ENCODE measurements around the gene LRIG2.
"Not testable (repeated sequence)": the region's sequence is repeated elsewhere in the genome, so short reads cannot be mapped to it uniquely, and the experiment has no call there.

The LRIG2 gene

DNA sequence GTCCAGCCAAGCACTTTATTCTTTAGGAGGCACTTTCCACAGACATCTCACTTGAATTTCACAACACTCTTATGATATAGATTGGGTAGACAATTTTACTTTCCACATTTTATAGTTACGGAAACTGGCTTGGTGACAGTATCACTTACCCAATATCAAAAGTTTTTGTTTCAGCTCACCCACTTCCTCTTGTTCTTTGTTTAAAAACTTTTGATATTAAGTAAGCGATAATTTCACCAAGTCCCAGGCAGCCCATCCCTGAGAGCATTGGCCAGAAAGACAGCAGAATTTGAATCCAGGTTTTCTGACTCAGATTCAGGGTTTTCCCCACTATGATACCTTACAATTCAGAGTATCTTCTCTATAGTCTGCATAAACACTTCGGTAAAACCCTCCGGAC, 60.0 kb downstream of the LRIG2 start:
- no peak for DNase-seq

GRCh38 chr1:113133759-113134158, 60.8 kb downstream of the LRIG2 start:
- no peak for DNase-seq

DNA sequence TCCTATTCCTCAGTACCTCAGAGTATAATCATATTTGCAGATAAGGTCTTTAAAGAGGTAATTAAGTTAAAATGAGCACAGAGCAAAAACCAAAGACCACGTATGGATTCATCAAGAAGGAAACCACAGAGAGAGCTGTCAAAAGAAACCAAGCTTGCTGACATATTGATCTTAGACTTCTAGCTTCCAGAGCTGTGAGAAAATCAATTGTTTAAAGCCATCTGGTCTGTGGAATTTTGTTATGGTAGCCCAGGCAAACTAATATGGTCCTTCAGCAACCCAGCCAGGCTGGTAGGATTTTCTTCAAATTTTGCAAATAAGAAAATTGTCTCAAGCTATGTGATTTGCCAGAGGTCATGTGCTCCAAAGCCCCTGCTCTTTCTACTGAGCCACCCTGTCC, 62.5 kb downstream of the LRIG2 start:
- no peak for DNase-seq

- no peak for DNase-seq
Measured at GRCh38 chr1:113136476-113136875, 63.5 kb downstream of the LRIG2 start.

DNA sequence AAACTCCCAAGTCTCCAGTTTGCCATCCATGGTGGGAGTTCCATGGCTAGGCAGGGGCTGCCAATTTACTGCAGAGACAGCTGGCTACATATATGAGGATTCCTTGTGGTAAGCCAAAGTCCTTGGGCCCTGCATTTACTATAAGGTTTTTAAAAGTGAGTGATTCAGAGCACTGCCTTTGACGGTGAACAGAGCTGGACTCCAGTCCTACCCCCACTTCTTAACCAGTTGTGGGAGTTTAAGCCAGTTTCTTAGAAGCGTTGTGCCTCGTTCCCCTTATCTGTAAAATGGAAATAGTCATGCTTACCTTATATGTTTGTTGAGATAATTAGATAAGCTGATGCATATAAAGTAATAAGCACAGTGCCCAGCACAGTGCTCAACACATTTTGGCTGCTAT, 64.6 kb downstream of the LRIG2 start:
- DNase-seq = no peak

- DNase-seq = no peak
Measured at GRCh38 chr1:113138778-113139177, 65.8 kb downstream of the LRIG2 start.

DNA sequence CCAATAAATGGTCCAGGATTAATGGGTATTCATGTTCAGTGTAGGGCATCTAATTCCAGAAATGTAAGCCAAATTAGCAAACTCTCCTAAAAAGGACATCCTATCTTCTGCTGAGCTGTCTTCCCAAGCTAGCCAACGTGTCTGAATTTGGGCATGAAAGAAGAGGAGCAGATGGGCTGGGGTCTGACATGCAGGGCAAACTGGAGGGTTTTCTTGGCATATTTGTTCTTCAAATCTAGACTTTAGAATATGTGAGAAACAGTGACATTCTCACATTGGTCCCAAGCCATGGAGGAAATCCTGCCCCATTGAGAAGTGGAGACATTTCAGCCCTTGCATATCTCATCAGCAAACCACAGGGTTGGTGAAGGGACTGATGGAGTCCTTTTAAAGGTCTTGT, 67.2 kb downstream of the LRIG2 start:
- no peak for DNase-seq

- peak; percentile 50 for DNase-seq
Measured at GRCh38 chr1:113140588-113141446, 67.8 kb downstream of the LRIG2 start.

DNA sequence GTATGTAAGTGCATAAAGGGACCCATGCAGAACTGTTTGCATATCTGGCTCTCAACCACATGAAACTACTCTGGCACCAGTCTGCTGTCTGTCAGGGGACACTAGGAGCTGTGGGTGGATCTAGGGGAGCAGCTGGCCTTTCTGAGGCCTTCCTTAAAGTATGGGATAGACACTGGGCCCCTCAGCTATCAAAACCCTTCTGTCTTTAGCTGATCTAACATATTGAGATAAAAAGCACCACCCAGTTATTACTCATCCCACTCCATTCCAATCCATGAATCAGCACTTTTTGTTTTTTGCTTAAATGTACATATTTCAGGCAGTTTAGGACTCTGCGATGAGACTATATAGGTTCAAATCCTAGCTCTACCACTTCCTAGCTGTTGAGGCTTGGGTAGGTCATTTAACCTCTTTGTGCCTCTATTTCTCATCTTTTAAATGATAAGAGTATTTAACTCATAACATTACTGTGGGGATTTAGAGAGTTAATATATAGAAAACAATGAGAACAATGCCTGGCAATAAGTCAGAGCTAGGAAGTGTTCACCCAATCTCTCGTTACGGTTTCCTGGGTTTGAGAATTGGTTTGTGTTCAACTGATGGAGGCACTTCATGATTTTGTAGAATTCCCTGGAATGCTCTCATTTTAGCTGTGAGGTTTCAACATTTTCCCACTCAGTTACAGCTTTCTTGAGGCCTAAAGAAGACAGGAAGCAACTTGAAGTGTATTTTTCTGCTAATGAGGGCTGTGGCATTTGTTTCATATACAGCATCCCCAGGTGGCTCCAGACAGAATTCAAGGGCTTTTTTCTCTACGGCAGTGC, 68.9 kb downstream of the LRIG2 start:
- no peak for DNase-seq

DNA sequence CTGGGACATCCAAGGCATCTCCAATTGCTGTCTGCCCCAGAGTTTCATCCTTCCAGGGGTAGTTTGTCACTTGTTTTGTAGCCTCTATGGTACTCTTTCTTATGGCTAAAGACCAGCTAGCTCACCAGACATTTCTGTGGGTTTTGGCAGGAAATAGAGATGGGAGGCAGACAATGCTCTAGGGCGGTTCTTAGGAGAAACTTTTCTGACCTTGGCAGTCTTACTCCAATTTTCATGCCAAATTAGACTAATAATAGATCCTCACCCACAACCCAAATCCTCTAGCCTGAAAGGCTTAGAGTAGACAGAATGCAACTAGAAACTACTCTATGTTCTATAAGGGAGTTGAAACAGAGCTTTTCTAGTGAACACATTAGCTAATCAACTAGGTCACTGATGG, 69.8 kb downstream of the LRIG2 start:
- DNase-seq = no peak

DNA sequence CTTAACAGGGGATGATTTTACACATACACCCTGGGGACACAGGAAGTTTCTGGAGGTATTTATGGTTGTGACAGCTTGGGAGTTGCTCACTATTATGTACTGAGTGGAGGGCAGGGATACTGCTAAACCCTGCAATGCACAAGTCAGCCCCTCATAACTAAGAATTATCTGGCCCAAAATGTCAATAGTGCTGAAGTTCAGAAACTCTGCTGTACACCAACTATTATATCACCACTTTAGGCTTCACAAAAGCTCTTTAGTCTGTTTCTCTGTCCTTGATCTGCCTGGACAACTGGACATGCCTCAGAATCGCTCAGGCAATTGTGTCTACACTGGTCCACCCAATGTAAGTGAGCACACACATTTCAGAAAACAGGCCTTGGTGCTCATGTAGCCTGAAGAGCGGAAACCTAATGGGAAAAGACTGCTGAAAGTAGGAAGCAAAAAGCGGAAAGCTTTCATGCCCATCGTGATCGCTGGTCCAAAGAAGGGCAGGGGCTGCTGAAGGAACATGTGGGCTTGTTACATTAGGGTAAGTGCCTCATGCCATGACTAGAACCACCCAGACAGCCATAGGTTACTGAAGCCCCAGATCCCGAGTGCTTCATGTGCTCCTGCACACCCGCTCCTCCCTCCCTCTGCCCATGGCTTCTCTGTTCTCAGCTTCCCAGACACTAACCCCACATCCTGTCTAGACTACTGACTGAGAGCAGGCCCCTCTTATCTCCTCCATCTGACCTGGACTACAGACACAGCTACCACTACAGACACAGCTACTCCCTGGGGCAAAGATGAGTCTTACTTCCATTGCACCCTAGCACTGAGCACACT, 73.5 kb downstream of the LRIG2 start:
- DNase-seq = no peak

DNA sequence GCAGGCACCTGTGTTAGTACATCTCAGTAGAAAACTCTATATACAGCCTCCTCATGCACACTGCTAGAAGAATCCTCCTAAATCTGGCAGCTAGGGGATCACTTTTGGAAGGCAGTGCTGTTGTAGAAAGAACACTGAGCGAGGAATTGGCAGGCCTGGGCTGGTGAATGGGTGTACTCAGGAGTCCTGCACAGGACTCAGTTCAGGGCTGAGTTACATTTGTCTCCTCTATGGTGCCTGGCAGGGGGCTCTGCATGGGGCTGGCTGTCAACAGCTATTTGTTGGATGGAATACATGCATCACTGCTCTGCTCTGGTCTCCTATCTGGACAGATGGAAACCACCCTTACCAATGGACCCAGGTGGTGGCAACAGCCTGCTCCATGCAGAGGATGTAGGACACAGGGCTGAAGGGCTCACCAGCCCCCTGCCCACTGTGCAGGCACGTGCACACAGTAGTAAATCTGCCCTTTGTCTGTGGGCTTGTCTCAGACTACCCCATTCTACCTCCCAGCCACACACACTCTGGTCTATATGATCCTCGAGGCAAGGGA, 74.2 kb downstream of the LRIG2 start:
- DNase-seq = no peak

GRCh38 chr1:113147826-113148225, 74.8 kb downstream of the LRIG2 start:
- DNase-seq = no peak

- not testable (repeated sequence) for DNase-seq
Measured at GRCh38 chr1:113150494-113150893, 77.5 kb downstream of the LRIG2 start.

DNA sequence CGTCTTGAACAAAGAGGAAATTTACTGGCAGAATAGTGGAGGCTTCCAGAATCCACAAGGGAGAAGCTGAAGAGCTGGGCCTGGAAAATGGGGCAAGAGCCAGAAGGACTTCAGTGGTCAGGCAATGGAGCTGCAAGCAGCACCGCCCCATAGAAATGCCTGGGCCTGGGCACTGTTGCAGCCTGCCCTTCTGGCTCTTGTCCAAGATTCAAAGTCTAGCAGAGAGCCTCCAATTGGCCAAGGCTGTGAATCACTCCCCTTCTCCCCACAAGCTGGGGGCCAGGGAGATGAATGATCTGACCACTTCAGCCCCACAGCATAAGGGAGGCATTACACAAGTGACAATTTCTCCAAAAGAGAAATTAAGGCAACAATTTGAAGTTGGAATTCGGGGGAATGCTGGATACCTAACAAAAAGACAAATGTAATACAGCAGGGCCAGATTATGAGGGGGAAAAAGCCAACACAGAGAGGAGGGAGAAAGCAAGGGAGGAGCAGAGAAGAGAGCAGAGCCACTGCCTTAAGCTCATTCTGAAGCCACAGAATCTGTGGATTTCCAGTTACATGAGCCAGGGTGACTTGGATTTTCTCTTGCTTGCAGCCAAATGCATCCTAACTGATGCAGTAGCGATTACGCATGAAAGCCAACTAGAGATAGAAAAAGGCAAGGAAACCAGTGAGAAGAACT, 80.3 kb downstream of the LRIG2 start:
- no peak for DNase-seq

DNA sequence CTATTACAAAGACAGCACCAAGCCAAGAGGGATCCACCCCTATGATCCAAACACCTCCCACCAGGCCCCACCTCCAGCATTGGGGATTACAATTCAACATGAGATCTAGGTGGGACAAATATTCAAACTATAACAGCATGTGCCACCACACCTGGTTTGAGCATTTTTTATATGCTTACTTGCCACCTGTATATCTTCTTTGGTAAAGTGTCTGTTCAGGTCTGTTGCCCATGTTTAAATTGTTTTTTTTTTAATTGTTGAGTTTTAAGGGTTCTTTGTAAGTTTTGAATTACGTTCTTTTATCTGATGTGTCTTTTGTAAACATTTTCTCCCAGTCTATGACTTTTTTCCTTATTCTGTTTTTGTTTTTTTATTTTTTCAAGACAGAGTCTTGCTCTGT, 83.4 kb downstream of the LRIG2 start:
- no peak for DNase-seq

DNA sequence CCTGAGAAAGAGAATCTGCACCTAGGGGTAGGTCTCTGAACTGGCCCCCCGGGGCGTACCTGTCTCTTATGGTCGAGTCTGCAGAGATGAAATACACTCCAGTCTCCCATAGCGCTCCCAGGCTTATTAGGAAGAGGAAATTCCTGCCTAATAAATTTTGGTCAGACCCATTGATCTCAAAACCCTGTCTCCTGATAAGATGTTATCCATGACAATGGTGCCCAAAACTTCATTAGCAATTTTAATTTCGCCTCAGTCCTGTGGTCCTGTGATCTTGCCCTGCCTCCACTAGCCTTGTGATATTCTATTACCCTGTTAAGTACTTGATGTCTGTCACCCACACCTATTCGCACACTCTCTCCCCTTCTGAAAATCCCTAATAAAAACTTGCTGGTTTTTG, 85.7 kb downstream of the LRIG2 start:
- DNase-seq = not testable (repeated sequence)

- DNase-seq = no peak
Measured at GRCh38 chr1:113166473-113166872, 93.5 kb downstream of the LRIG2 start.

- no peak for DNase-seq
Measured at GRCh38 chr1:113168946-113169345, 95.9 kb downstream of the LRIG2 start.

GRCh38 chr1:113169591-113169990, 96.6 kb downstream of the LRIG2 start:
- DNase-seq = no peak

GRCh38 chr1:113170519-113170918, 97.5 kb downstream of the LRIG2 start:
- DNase-seq = no peak

DNA sequence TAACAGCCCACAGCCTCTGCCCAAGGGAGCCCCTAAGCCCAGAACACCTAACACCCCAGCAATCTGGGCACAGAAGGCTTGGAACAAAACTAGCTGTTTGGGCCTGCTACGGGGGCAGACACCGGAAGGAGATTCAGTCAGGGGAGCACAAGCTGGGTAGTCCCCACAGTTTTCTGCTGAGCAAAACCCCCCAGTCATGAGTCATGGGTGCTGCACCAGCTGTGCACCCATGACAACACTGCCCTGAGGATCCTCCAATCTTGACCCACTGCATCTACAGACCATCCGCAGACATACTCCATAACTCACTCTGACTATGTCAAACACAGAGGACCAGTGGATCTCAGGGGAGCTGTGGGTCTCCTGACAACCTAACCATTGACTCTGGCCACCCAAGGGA, 105.1 kb downstream of the LRIG2 start:
- DNase-seq = no peak

Measured in NCI-H1092 (cell line).